NCI-H510A treated with DMSO at 0.1 percent for 48 hours (cell line): Measurements from ENCODE around the gene LILRB5.
"Not testable (repeated sequence)": the region's sequence is repeated elsewhere in the genome, so short reads cannot be mapped to it uniquely, and the experiment has no call there.

ENCODE experiments used
- DNase-seq: peaks from one replicate; lab custom pipeline; 2025; lab: John Stamatoyannopoulos, UW

LILRB5 gene

DNA sequence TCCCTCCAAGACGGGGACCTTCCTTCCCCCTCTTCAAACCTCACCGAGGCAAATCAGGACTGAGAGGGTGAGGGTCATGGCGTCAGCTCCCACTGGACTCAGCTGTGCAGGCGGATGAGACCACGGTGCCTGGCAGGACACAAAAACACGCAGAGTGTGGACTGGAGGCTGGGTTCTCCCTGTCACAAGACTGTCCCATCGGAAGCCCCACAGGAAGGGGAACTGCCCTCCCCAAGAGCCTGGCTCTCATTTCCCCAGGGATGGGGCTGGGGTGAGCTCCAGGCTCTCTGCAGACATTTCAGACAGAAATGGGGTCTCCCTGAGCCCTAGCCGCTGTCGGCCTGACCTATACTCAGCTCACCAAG, at the start of gene LILRB5:
Gene LILRB5 (minus strand): TSS at position 158 of the 365 bp plus-strand sequence. CDS start 80 bp downstream, at position 78.
- DNase-seq, result no peak

DNA sequence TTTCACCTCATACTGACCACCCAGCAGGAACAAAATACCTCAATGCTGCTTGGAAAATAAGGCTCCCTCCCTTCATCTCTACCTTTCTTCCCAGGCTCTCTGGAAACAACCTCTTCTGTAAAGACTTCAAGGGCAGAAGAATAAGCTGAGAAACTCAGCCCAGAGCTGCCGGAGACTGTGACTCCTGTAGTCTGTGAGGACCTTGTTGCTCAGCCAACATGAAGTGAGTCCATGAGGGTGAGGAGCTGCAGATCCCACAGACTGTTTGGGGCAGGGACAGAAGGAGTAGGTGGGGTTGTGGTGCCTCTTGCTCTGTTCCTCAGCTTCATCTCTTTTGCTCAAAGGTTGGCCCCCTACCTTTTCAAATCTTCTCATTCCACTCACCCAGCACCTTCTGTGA, 48.1 kb upstream of the LILRB5 start:
- no peak for DNase-seq

DNA sequence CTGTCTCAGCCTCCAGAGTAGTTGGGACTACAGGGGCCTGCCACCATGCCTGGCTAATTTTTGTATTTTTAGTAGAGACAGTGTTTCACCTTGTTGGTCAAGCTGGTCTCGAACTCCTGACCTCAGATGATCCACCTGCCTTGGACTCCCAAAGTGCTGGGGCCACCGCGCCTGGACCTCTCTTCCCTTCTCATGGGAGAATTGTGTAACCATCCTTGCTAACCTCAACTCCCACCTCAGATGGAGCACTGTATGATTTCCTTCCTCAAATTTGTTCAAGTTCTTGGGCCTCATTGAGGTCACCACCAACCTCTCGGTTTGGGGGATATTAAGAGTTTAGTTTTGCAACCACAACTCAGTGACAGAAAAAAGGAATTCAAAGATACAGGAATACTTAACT, 45.2 kb upstream of the LILRB5 start:
- no peak for DNase-seq

DNA sequence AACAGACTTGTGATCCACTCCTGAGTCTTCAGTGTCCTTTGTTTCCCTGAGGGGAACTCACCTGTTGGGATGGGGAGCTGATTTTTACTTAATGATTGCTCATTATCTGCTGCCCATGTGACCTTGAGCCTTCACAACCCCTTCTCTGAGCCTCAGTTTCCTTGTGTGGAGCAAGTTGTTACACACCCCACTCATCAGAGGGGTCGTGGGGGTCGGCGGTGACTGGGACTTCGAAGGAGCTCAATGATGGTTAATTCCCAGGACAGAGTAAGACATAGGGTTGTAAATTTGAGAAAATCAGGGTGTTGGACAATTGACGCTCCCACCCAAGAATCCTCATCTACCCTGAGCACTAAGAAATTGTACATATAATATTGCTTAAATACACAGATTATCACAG, 42.4 kb upstream of the LILRB5 start:
- no peak for DNase-seq

DNA sequence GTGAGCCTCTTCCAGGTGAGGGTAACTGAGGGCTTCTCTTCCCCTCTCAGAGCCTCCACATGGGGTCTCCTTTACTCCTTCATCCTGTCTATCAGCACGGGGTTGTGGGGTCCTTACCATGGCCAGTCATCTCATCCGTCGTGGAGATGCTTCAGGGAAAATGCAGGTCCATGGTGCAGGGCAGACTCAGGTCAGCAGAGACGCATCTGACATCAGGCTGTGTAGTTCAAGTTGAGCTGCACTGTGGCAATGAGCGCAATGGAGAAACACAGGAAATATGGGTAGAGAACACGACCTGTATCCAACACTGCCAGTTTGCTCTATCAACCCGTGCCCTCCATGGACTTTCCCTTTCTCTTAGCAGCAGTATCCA, 42.0 kb upstream of the LILRB5 start:
- DNase-seq, result no peak

DNA sequence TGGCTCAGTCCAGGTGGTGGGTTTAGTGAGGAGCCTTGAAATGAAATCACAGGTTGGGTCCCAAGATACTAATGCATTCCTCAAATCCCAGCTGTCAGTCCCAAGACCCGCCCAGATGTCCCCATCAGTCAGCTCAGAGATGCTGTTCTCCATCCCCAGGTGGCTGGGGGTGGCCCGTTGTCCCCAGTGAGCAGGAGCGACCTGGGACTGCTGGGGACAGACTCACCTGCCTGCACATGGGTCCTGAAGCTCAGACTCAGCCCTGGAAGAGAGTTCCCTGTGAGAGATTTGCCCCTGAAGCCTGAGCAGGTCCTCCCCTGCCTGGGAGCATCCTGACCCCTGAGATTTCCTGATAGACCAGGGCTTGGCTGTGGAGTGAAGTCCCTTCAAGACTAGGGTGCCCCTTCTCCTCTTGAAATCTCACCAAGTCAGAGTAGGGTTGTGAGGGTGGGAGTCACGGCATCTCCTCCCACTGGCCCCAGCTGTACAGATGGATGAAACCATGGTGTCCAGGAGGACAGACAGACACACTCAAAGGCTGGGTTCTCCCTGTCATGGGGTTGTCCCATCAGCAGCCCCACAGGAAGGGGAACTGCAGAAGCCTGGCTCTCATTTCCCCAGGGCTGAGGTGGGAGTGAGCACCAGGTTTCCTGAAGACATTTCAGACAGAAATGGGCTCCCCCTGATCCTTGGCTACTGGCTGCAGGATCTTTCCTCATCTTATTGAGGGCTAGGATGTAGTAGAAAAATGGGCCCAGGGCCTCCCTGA, 41.5 kb upstream of the LILRB5 start:
- no peak for DNase-seq

DNA sequence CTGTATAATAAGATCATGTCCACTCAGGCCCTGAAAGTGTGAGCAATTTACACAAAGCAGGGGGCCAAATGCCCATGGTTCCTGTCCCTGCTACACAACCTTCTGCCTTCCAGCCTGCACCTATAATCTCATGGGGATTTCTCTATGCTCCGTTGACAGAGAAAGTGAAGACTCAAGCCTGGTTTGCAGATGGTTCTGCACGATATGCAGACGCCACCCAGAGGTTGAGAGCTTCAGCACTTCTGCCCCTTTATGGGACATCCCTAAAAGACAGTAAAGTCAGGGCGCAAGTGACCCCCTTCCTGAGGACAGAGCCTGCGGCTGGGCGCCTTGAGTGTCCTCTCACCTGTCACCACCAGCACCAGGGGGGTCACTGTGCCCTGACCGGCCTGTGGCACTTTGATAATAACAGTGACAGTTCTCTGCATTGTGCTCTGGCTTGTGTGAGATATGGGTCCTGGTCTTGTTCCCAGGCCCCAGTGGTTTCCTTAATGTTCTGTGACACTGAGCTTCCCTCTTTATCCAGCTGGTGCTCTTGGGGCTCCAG, 40.8 kb upstream of the LILRB5 start:
- no peak for DNase-seq

DNA sequence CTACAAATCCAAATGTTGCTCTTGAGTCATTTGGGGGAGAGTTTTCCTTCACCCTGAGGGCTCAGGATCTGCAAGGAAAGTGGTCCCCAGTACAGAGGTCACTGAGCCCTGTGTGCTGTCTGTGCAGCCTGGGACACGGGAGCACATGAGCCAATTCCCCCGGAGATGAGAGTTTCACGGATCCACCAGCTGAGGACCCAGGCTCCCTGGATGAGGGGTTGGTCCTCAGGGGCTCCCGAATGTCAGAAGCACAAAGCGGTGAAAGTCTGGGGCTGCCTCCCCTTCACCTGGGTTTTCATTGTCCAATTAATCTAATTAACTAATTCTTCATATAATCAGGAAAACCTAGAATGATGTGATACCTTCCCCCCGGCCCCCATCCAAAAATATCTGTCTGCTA, 37.5 kb upstream of the LILRB5 start:
- DNase-seq, result no peak

DNA sequence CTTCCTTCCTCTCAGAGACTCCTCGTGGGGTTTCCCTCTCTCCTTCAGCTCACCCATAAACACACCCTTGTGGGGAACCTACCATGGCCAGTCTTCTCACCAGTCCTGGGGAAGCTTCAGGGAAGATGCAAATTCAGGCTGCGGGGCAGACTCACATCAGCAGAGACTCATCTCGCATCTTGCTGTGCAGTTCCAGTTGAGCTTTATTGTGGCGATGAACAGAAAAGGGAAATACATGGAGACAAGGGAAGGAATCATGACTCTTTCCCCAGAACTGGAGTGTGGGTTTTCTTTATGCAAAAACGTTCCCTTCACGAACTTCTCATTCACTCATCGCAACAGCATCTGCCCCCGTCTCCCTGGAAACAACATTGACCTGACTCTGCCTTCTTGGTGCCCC, 32.1 kb upstream of the LILRB5 start:
- DNase-seq, result not testable (repeated sequence)

DNA sequence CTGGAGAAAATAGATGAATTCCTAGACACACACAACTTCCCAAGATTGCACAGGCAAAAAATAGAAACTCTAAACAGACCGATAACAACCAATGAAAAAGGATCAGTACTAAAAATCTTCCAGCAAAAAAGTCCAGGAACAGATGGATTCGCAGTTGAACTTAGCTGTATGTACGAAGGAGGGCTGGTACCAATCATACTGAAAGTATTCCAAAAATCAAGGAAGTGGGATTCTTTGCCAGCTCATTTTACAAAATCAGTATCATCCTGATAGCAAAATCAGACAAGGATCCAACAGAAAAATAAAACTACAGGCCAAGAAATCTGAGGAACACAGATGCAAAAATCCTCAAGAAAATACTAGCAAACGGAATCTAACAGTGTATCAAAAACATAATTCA, 30.4 kb upstream of the LILRB5 start:
- no peak for DNase-seq

DNA sequence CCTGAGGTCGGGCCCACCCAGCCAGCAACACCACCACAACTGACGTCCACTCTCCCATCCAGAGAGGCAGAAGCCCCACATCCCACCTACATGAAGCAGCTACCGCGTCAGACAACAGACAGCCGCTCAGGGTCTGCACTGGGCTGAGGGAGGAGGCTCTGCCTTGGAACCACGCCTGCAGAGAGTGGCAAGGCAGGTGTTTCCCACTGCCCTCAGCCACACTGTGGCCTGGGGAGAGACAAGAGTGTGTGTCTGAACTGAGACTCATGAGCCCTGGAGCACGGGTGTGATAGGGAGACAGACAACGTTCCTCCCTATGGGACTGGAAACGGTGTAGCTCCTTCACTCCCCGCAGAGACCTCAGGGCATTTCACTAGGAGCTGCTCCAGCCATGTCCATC, 29.2 kb upstream of the LILRB5 start:
- not testable (repeated sequence) for DNase-seq

DNA sequence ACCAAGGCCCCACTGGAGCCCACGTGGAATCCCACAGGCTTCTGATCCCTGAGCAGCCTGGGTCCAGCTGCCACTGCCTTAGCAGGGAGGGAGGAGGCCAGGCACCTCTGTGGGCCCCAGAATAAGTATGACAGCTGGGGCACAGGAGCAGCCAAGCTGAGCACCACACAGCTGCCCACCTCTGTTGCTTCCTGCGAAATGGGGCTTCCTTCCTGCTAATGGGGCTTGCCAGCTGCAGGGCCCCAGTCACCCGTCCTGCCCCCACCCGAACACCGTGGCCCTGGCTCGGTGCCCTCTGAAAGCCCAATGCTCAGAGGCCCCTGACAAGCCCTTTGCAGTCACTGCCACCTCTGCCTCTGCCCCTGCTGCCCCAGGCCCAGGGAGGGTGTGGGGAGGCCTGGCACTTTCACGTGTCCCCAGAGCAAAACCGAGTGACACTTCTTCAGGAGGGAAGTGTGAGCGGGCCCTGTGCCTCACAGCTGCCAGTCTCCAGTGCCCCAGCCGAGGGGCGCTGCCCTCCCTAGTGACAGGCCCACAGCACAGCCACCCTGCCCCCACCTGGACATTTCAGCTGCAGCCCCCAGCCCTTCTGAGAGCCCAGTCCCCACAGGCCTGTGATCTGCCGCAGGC, 28.5 kb upstream of the LILRB5 start:
- not testable (repeated sequence) for DNase-seq

DNA sequence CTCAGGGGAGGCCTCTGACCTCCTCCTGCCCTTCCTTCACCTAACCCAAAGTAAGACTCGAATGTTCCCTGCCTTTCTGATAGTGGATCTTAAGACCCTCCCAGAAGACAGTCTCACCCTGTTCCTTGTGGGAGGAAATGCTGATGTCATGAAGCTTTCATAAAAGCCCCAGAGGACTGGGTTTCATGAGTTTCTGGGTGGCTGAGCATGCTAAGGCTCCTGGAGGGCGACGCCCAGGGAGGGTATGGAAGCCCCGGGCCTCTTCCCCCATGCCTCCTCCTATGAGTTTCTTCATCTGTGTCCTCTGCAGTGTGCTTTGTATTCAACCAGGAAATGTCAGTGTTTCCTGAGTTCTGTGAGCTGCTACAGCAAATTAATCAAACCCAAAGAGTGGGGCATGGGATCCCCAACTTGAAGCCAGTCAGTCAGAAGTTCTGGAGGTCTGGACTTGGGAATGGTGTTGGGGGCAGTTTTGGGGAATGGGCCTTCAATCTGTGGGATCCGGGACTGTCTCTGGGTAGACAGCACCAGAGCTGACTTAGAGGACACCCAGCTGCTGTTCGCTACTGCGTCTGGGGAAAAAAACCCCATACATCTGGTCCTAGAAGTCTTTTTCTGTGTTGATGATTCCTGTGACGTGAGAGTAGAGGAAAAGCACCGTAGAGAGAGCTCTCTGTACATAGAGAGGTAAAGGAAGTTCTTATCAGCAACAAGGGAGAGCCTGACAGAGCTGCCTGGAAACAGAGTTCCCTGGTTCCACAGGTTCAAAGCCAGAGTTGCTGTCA, 25.8 kb upstream of the LILRB5 start:
- no peak for DNase-seq

DNA sequence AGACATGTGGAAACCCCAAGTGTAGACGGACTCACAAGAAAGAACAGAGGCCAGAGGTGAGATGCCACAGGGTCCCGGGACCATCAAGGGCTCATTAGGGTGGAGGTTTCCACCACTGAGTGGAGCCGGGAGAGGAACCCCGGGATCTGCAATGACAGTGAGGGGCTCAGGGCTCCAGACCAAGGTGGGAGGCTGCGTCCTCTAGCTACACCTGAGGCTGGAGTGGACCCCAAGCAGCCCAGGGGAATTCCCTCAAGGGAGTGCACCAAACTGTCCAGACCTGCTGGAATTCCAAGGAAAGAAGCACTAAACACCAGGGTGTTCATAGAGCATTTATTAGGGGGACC, 24.6 kb upstream of the LILRB5 start:
- not testable (repeated sequence) for DNase-seq

DNA sequence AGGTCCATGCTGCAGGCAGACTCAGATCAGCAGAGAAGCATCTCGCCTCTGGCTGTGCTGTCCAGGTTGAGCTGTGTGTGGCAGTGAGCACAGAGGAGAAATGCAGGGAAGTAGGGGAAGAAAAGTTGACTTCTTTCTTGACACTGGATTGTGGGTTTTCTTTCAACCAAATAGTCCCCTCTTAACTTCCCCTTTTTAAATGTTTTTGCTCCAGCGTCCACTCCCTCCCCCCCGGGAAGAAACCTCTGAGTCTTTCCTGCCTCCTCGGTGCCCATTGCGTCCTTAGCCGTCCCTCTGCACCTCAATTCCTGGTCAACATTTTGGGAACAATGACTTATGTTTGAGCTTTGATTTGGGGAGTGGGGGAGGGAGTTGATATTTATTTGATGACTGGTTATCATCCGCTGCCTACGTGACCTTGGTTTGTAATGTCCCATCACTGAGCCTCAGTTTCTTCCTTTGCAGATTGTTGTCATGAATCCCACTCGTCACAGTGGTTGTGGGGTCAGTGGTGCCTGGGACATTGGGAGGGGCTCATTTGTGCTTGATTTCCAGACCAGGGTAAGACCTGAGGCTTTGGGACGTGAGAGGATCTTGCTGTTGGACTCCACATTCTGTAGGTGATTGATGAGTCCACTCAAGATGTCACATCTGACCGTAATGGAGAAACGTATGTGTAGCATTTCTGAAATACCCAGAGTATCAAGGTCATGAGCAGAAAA, 24.1 kb upstream of the LILRB5 start, which contains the start of gene LILRB2:
Gene LILRB2 (minus strand): TSS at position 104 of the 722 bp plus-strand sequence. CDS start 614 bp downstream, outside the sequence.
- DNase-seq, result no peak

DNA sequence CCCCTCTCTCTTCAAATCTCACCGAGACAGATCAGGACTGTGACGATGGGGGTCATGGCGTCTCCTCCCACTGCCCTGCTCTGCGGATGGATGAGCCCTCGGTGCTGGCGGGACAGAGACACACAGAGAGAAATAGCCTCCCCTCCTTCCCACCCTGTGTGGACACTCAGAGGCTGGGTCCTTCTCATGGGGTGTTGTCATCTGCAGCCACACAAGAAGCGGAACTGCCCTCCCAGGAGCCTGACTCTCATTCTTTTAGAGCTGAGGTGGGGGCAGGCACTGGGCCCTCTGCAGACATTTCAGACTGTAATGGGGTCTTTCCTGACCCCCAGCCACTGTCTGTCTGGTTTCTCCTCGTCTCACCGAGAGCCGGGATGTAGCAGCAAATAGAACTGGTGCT, 23.4 kb upstream of the LILRB5 start:
- DNase-seq, result not testable (repeated sequence)

DNA sequence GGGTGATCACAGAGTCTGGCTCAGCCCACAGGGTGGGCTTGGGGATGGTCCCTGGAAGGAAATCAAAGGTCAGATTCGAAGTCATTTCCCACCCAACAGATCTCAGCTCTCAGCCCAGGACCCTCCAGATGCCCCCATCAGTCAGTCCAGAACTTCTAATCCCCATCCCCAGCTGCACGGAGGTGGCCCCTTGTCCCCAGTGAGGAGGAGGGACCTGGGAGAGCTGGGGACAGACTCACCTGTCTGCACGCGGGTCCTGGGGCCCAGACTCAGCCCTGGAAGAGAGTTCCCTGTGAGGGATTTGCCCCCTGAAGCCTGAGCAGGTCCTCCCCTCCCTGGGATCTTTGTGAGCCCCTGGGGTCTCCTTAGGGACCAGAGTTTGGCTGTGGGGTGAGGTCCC, 23.0 kb upstream of the LILRB5 start:
- not testable (repeated sequence) for DNase-seq

DNA sequence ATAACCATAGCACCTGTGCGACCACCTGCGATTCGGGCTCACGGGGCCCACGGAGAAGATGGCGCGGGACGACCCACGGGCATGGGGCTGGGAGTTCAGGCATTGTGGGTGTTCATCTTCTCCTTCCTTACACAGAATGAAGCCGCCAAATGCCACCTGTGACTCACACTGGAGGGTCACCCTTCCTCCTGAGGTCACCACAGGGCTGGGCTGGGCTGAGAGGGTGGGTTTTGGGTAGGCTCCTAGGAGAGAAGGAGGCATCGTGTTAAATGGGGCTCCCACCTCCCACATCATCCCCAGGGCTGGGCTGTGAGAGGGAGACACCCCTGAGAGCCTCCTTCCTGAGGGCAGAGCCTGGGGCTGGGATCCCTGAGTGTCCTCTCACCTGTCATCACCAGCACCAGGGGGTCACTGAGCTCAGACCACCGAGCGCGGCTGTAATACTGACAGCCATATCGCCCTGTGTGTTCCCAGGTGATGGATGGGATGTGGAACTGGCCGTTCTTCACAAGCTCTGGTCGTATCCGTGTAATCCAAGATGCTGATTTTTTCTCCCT, 22.4 kb upstream of the LILRB5 start:
- DNase-seq, result no peak

DNA sequence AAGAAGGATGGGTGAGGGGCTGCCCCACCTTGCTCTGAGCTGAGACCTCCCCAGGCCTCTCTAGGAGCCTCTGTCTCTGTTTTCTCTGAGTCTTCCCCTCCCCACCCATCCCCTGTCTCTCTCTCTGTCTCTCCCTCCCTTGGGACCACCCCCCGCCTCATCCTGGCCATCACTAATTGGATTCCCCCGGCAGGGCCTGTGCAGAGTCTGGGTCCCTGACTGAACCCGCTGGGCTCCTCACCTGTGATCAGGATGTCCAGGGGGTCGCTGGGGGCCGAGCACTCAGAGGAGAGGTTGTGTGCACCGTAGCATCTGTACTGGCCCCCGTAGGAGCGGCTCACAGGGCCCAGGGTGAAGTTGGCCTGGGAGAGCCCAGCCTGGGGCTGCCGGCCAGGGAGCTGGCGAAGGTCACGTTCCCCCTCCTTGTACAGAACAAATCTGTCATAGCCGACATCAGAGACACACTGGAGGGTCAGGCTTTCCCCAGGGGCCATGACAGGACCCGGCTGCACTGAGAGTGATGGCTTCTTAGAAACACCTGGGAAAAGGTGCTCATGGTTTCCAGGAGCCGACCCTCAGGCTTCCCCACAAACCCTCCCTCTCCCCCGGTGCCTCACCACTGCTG, 21.6 kb upstream of the LILRB5 start:
- not testable (repeated sequence) for DNase-seq

DNA sequence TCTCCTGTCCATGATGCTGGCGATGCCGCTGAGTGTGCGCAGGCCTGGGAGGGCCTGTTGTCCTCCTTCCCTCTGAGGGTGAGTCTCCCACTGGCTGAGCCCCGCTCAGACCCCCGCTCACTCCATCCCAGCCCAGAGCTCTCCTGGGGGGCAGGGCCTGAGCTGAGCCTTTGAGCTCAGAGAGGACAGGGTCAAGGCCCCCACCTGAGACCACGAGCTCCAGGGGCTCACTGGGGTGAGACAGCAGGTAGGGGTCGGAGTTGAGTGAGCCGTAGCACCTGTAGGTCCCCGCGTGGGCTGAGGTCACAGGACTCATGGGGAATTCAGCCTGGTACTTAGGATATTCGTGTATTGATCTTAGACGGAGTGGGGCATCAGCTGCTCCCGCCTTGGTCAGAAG, 21.0 kb upstream of the LILRB5 start:
- not testable (repeated sequence) for DNase-seq

DNA sequence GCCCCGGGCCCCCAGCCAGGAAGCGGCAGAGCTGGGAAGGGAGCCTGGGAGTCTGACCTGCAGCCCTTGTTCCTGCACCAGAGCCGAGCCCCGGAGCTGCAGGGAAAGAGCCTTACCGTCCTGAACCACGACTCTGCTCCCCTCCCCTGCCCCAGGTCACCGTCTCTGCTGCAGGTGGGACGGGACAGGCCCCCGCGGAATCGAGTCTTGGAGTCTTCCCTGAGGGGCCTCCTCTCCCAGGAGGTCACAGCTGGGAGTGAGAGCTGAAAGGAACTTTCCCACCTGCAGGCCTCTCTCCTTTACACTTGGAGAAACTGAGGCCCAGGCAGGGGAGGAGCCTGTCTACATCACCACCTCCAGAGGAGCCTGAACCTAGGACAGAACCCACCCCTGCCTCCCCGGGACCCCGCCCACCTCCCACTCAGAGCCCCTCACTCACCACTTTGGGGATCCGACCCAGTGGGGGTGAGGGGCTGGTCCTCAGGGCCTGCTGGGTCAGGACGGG, 20.1 kb upstream of the LILRB5 start:
- not testable (repeated sequence) for DNase-seq
